Activated naive CD4-positive, alpha-beta T cell treated with anti-CD3 and anti-CD28 coated beads for 36 hours (primary cell): Measurements from ENCODE around the gene SLC35G1. TPM values are rescaled to one million over a fixed set of nuclear protein-coding genes. Genes with fewer than 3 reads are reported as not detected.

Experiments
- CTCF ChIA-PET: fragments of 350-600 bp; sonication (Branson Sonifier 250); formaldehyde crosslinking; loops from one replicate; lab custom pipeline; 2021; ENCODE audit warnings: antibody characterized with exemption; lab: Charles Lee
- DNase-seq: peaks from one replicate; pipeline ENCODE4 v3.0.0-alpha.2; 2020
- H3K27ac Mint-ChIP-seq: one replicate; pipeline ENCODE4 v1.8.0; 2021; ENCODE audit warnings: mild to moderate bottlenecking, mixed read lengths
- H3K27me3 Mint-ChIP-seq: one replicate; pipeline ENCODE4 v1.8.0; 2021; ENCODE audit warnings: low read depth, mixed read lengths
- H3K36me3 Mint-ChIP-seq: one replicate; pipeline ENCODE4 v1.8.0; 2021; ENCODE audit warnings: low read depth, mixed read lengths
- H3K4me1 Mint-ChIP-seq: one replicate; pipeline ENCODE4 v1.8.0; 2021; ENCODE audit warnings: low read depth, mixed read lengths
- H3K4me3 Mint-ChIP-seq: one replicate; pipeline ENCODE4 v1.8.0; 2021; ENCODE audit warnings: mild to moderate bottlenecking, moderate library complexity, mixed read lengths
- H3K9me3 Mint-ChIP-seq: one replicate; pipeline ENCODE4 v1.8.0; 2021; ENCODE audit warnings: mixed read lengths
- intact Hi-C: fragments of 100-400 bp; cut with micrococcal nuclease; formaldehyde crosslinking; loops from one replicate; pipeline ENCODE4 v1.15.1; 2023
- total RNA-seq, 2 experiments: library from RNA; stranded (reverse); gene quantifications; one replicate each; pipeline ENCODE4 v1.2.3, GENCODE V29; 2021

The SLC35G1 gene
- total RNA-seq, 2 experiments from 2014 or later = 3.8 to 4.1 TPM

DNA sequence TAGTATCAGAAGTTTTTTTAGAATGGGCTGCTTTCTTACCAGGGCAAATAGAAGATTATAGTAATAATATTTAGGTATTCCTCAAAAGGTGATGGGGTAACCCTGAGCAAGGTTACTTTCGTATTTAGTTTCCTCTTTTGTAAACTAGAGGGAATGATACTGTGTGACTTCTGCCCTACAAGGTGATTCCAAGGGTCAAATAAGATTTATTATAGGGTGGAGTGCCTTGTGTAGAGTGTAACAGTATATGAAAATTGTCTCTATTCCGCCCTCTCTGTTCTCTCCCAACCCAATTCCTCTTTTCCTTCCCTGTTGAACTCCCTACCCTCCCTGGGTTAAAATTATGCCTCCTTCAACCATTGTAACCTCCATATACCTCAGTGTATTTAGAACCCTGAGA, 5.3 kb downstream of the SLC35G1 start:
- Mint-ChIP-seq H3K27me3 (no peaks in the 10 kb centered on the region), H3K4me1 (peaks cover 34% of the 10 kb centered on the region), H3K27ac (no peak overlapping the region), H3K36me3 (peaks cover 18% of the 10 kb centered on the region), H3K9me3 (no peaks in the 10 kb centered on the region), H3K4me3 (no peak overlapping the region)
- intact Hi-C loops = no loop called here
- no peak for DNase-seq
- CTCF ChIA-PET = no interaction called here

DNA sequence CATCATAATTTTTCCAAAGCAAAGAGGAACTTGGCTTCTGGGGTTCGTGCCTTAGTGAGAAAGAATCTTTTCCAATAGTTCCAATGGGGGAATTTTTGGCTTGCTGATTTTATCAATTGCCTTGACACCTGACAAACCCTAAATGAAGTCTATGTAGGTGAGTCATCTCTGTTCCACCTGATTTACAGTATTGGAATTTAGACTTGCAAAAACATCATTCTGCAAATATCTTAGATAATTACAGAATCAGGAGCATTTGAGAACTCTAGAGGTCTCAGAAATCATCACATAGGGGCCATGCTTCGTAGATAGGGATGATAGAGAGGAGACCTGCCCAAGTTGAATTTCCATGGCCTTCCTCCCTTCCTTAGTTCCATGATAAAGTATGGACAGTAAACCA, 9.3 kb downstream of the SLC35G1 start:
- CTCF ChIA-PET = interaction anchor here (1.6 to 1.8 kb wide), 2 partner anchors 14 to 18 kb away, joined by 3 to 6 read pairs; no protein-coding TSS in a partner anchor
- Mint-ChIP-seq H3K9me3 (no peaks in the 10 kb centered on the region), H3K27me3 (no peaks in the 10 kb centered on the region), H3K4me3 (no peak overlapping the region), H3K27ac (no peak overlapping the region), H3K36me3 (peaks cover 20% of the 10 kb centered on the region), H3K4me1 (peaks cover 19% of the 10 kb centered on the region)
- intact Hi-C loops = no loop called here
- DNase-seq = no peak

DNA sequence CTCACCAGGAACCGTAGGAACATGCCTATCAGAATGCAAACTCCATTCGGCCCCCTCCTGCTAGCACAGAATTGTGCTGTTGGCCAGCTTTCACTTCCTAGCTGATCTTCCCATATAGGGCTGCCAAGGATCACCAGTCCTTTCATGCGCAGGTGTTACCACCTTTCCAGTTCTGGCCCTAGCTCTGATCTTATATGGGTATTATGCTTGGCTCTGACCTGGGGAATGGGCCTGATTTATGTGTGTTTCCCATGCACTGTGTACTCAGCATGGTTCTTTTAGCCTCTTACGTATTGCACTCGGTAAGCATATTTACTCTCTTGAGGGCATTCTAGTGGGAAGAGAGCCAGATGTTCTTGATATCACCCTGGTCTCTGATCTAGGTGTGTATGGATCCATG, 11.1 kb downstream of the SLC35G1 start:
- H3K36me3 Mint-ChIP-seq = peaks cover 26% of the 10 kb centered on the region
- intact Hi-C loops = no loop called here
- no peak overlapping the region for H3K4me3 Mint-ChIP-seq
- H3K27me3 Mint-ChIP-seq = no peaks in the 10 kb centered on the region
- no peaks in the 10 kb centered on the region for H3K9me3 Mint-ChIP-seq
- no peak overlapping the region for H3K27ac Mint-ChIP-seq
- DNase-seq = no peak
- peaks cover 19% of the 10 kb centered on the region for H3K4me1 Mint-ChIP-seq
- CTCF ChIA-PET = interaction anchor here (1.6 to 2.0 kb wide), 2 partner anchors 12 kb away, joined by 6 to 12 read pairs; no protein-coding TSS in a partner anchor

DNA sequence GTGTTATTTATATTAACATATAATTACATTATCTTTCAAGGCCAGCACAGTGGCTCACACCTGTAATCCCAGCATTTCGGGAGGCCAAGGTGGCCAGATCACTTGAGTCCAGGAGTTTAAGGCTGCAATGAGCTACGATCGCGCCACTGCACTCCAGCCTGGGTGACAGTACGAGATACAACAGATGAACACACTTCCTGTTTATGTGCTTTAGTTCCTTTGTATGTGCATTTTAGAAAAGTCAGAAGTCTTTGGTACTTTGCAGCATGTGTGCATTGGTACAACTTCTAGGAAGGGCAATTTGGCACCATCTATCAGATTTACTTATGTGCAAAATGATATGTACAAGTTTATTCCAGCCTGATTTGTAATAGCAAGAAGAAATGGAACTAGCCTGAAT, 13.3 kb downstream of the SLC35G1 start:
- Mint-ChIP-seq H3K4me3 (no peak overlapping the region), H3K27me3 (no peaks in the 10 kb centered on the region), H3K4me1 (peaks cover 19% of the 10 kb centered on the region), H3K27ac (no peak overlapping the region), H3K36me3 (peaks cover 20% of the 10 kb centered on the region), H3K9me3 (no peaks in the 10 kb centered on the region)
- intact Hi-C loops = no loop called here
- CTCF ChIA-PET = interaction anchor here (1.0 to 2.0 kb wide), 2 partner anchors 10 kb away, joined by 4 to 12 read pairs; no protein-coding TSS in a partner anchor
- no peak for DNase-seq

DNA sequence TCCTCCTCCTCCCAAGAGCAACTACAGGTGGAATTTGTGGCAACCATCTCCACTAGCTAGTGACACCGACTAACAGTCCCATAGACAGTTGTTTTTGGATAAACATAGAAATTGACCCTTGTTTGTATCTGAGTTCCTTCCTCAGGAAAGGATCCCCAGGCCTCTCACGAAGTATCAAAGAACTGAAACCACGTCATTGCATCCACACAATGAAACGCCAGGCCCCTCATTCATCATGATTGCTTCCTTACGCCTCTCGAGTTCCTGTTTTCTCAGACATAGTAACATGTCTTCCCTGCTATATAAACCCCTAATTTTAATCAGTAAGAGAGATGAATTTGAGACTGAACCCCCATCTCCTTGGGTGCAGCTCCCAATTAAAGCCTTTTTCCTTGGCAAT, 18.1 kb downstream of the SLC35G1 start:
- no peaks in the 10 kb centered on the region for H3K9me3 Mint-ChIP-seq
- H3K27ac Mint-ChIP-seq = no peak overlapping the region
- H3K4me3 Mint-ChIP-seq = no peak overlapping the region
- DNase-seq = no peak
- no peaks in the 10 kb centered on the region for H3K27me3 Mint-ChIP-seq
- intact Hi-C loops = no loop called here
- peaks cover 25% of the 10 kb centered on the region for H3K36me3 Mint-ChIP-seq
- CTCF ChIA-PET = no interaction called here
- H3K4me1 Mint-ChIP-seq = peaks cover 4% of the 10 kb centered on the region

DNA sequence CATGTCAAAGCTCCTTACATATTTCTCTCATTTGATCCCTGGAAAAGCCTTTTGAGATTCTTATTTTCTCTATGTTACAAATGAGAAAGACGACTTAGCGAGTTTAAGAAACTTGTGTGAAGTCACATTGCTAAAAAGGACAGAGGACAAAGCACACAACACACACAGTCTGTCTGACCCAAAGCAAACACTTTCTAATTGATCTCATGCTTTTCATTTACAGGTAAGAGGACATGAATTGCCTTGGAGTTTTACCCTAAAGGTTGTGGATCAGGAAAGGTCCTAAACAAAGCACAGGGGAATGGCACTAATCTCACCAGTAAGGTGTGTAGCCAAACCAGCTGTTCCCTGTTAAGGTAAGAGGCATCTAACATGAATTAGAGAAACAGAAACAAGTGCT, 18.7 kb downstream of the SLC35G1 start:
- intact Hi-C loops = no loop called here
- CTCF ChIA-PET = no interaction called here
- no peak for DNase-seq
- H3K27me3 Mint-ChIP-seq = no peaks in the 10 kb centered on the region
- no peaks in the 10 kb centered on the region for H3K4me1 Mint-ChIP-seq
- H3K36me3 Mint-ChIP-seq = peaks cover 19% of the 10 kb centered on the region
- H3K27ac Mint-ChIP-seq = no peak overlapping the region
- no peak overlapping the region for H3K4me3 Mint-ChIP-seq
- no peaks in the 10 kb centered on the region for H3K9me3 Mint-ChIP-seq

DNA sequence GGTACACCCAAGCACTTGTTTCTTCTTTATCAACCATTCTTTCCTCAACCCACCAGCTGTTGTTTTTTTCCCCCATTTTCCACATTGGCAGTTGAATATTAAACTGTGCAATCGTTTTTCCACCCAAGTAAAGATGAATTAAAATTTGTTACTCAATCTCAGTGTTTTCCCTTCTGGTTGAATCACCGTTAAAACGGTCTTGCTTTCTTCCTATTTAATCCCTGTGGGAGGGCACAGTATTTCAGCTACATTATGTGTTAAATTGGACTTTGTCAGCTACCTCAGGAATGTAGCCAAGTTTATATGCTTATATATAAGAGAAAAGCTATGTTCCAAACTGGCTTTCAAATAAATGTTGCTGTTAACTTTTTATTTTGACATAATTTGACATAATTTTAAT, 19.9 kb downstream of the SLC35G1 start:
- Mint-ChIP-seq H3K36me3 (peaks cover 8% of the 10 kb centered on the region), H3K9me3 (no peaks in the 10 kb centered on the region), H3K27me3 (no peaks in the 10 kb centered on the region), H3K4me3 (no peak overlapping the region), H3K27ac (no peak overlapping the region), H3K4me1 (no peaks in the 10 kb centered on the region)
- intact Hi-C loops = no loop called here
- CTCF ChIA-PET = interaction anchor here (0.6 kb wide), 1 partner anchor 16 kb away, joined by 3 read pairs; no protein-coding TSS in a partner anchor
- no peak for DNase-seq

DNA sequence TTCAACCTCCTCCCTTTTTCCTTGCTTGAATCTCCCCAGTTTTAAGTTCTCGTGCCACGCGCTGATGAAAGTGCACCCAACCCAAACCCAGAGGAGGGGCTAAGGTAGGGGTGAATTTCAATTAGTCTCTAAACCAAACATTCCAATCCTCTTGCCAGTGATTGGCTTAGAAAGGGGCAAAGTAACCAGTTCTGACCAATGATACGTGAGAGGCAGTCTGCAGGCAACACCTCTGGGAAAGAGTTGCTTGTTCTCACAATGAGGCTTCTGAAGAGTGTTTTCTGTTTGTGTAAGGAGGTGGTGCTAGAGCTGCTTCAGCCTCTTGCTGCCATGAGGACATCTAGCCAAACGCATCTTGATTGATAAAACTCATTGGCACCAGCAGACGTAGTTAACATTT, 21.8 kb downstream of the SLC35G1 start:
- no peak overlapping the region for H3K4me3 Mint-ChIP-seq
- no peaks in the 10 kb centered on the region for H3K9me3 Mint-ChIP-seq
- CTCF ChIA-PET = interaction anchor here (0.5 to 3.1 kb wide), 5 partner anchors 9 to 405 kb away, joined by 3 to 18 read pairs (median 11); no protein-coding TSS in a partner anchor
- DNase-seq = no peak
- no peaks in the 10 kb centered on the region for H3K4me1 Mint-ChIP-seq
- H3K36me3 Mint-ChIP-seq = peaks cover 8% of the 10 kb centered on the region
- H3K27me3 Mint-ChIP-seq = no peaks in the 10 kb centered on the region
- H3K27ac Mint-ChIP-seq = no peak overlapping the region
- intact Hi-C loops = no loop called here

DNA sequence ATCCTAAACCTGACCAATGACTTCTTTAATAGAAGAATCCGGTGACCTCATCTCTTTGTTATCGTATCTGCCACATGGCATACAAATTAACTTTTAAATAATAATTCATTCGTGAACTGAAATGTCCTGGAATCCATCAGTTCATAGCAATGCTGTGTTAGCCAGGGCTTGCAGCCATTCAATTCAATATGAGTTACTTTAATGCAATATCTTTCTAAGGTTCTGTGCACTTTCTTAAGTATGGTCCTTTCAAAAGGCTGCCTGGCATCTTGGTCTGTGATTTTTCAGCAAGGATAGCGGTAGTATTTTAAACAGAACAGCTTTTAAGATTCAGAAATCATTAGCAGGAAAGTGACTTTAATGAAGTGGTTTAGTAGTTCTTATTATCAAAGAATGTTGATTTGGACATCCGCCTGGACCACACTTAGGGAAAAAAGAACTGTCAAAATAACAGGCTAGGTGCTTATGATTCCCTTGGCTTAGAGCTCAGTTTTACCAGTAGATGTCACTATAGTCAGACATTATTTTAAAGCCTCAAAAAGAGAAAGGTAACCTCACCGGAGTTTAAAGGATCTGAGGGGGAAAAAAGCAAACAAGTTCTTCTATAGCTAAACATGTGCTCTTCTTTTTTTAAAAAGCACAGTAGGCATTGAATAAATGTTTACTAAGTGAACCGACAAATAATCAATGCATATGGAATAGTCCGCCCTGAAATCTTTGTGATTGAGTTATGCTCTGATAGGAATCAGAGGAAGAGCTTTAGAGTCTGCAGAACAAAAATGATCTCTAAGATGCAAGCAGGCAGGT, 22.7 kb downstream of the SLC35G1 start:
- intact Hi-C loops = loop anchor here (1.0 to 2.0 kb wide), 2 partner anchors 404 to 528 kb away; no protein-coding TSS in a partner anchor

DNA sequence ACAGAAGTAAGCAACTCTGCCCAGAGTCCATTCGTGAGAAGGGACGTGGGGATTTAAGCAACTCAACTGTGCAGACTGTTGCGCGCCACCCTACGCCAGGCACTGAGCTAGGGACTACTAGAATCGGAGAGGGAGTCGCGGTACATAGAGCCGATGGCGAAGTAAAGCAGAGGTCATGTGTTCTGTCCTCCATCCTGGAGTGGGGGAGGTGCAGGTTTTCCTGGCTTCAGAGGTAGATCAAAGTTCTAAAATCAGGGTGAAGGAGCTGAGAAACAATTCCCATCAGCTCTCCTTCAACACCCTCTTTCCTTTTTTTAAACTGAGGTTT, 23.2 kb downstream of the SLC35G1 start:
- peaks cover 8% of the 10 kb centered on the region for H3K36me3 Mint-ChIP-seq
- no peaks in the 10 kb centered on the region for H3K4me1 Mint-ChIP-seq
- no peaks in the 10 kb centered on the region for H3K27me3 Mint-ChIP-seq
- no peak overlapping the region for H3K27ac Mint-ChIP-seq
- H3K4me3 Mint-ChIP-seq = no peak overlapping the region
- intact Hi-C loops = loop anchor here (2.0 kb wide), 1 partner anchor 528 kb away; no protein-coding TSS in a partner anchor
- no peaks in the 10 kb centered on the region for H3K9me3 Mint-ChIP-seq
- no peak for DNase-seq
- CTCF ChIA-PET = interaction anchor here (0.8 to 3.1 kb wide), 6 partner anchors 8 to 403 kb away, joined by 4 to 18 read pairs (median 8); no protein-coding TSS in a partner anchor

More for the DNA sequence above, 22.7 kb downstream of the SLC35G1 start:
- no peak overlapping the region for H3K4me3 Mint-ChIP-seq
- H3K36me3 Mint-ChIP-seq = peaks cover 8% of the 10 kb centered on the region
- H3K27ac Mint-ChIP-seq = no peak overlapping the region
- no peaks in the 10 kb centered on the region for H3K9me3 Mint-ChIP-seq
- no peaks in the 10 kb centered on the region for H3K4me1 Mint-ChIP-seq
- H3K27me3 Mint-ChIP-seq = no peaks in the 10 kb centered on the region
- CTCF ChIA-PET = interaction anchor here (0.8 to 3.1 kb wide), 6 partner anchors 9 to 404 kb away, joined by 4 to 18 read pairs (median 8); no protein-coding TSS in a partner anchor
- DNase-seq = no peak

DNA sequence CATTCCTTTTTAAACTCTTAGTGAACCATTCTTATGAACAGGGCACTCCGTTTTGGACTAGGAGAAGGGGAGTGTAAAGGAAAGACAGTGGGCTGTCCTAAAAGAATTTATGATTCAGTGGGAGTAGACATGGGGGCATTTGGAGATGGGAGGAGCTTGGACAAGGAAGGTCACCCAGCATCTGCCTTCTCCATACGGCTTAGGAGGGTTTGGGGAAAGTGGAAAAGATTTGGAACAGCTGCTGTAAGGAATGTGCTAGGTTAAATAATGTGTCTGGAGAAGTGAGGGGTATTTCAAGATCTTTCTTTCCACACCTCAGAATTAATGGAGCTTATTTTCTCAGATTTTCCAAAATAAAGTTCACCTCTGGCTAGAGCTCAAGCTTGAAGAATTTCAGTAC, 24.0 kb downstream of the SLC35G1 start:
- no peaks in the 10 kb centered on the region for H3K27me3 Mint-ChIP-seq
- H3K4me3 Mint-ChIP-seq = no peak overlapping the region
- CTCF ChIA-PET = interaction anchor here (0.6 to 3.1 kb wide), 5 partner anchors 12 to 403 kb away, joined by 3 to 18 read pairs (median 6); no protein-coding TSS in a partner anchor
- DNase-seq = no peak
- H3K9me3 Mint-ChIP-seq = no peaks in the 10 kb centered on the region
- H3K4me1 Mint-ChIP-seq = no peaks in the 10 kb centered on the region
- H3K36me3 Mint-ChIP-seq = peaks cover 8% of the 10 kb centered on the region
- H3K27ac Mint-ChIP-seq = no peak overlapping the region
- intact Hi-C loops = loop anchor here (2.0 kb wide), 1 partner anchor 527 kb away; no protein-coding TSS in a partner anchor

DNA sequence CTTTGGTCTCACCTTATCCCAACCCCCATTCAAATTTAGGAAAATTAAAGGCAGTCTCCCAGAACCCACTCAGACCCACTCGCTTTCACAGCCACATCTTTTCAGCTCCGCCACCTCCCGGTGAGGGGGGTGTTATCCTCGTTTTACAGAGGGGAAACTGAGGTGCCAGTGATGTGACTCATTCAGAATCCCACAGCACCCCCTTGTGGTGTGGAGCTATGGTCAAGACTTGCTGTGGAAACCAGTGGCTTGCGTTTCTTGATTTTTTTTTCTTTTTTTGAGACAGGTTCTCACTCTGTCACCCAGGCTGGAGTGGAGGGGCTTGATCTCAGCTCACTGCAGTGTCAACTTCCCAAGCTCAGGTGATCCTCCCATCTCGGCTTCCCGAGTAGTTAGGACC, 27.6 kb downstream of the SLC35G1 start:
- peak; percentile 54 for DNase-seq
- Mint-ChIP-seq H3K4me1 (no peaks in the 10 kb centered on the region), H3K36me3 (peaks cover 9% of the 10 kb centered on the region), H3K4me3 (no peak overlapping the region), H3K27me3 (no peaks in the 10 kb centered on the region), H3K9me3 (no peaks in the 10 kb centered on the region), H3K27ac (no peak overlapping the region)
- intact Hi-C loops = loop anchor here (2.0 kb wide), 1 partner anchor 109 kb away; no protein-coding TSS in a partner anchor
- CTCF ChIA-PET = interaction anchor here (0.6 to 1.5 kb wide), 9 partner anchors 12 to 634 kb away, joined by 3 to 7 read pairs (median 3); no protein-coding TSS in a partner anchor
